HG03521 (cell line): ENCODE measurements around the gene ZNF79.
"Not testable (repeated sequence)": the region's sequence is repeated elsewhere in the genome, so short reads cannot be mapped to it uniquely, and the experiment has no call there.

Experiments used
- ATAC-seq: cut with Tn5 transposase; IDR thresholded peaks from one replicate; pipeline ENCODE4 v1.9.1; 2021; ENCODE audit warnings: mild to moderate bottlenecking, moderate library complexity; ENCODE audit not compliant: unreplicated experiment

The ZNF79 gene

DNA sequence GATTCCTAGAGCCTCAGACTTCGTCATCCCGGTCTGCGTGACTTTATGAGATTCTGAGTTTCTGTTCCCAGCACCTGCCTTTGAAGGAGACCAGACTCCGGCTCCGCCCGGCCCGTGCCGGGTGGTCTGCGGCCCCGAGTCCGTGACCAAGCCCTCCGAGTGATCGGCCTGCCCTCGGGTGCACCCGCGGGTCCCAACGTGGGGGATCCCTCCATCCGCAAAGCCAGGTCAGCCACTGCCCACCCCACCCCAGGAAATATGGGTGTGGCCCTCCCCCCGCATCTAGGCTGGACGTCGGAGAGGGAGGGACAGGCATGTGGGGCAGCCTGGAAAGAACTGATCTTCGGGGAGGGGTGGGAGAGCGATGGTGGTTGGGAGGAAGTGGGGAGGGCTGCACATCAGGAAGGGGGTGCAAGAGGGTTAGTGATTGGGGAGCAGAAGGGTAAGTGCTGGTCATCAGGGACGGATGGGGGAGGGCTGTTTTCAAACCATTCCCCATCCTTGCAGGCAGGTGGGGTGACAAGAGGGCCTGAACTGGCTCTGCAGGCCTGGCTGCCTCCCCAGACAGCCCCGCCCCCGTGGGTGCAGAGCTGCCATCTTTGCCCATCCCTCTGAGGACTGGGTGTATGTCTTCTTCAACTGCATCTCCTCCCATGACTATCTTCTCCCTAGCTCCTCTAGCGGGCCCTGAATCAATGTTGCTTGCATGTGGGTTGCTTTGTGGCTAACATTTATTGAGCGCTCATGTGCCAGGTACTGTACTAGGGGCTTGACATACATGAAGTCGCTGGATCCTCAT, 27.9 kb downstream of the ZNF79 start:
- no peak for ATAC-seq

DNA sequence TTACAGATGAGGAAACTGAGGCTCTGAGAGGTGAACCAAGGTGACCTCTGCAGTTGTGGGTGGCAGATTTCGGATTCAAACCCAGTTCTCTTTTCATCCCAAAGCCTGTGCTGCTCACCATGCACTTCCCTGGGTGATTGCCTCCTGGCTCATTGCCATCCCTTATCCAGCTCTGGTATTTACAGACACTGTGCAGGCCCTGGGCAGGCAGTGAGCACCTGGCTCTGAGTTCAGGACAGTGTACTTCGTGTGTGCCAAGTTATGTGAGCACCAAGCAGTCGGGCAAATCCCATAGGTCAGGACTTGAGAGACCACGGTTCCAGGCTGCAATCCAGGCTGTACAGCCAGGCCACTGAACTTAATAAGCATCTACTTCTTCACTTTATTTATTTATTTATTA, 28.5 kb downstream of the ZNF79 start:
- no peak for ATAC-seq

DNA sequence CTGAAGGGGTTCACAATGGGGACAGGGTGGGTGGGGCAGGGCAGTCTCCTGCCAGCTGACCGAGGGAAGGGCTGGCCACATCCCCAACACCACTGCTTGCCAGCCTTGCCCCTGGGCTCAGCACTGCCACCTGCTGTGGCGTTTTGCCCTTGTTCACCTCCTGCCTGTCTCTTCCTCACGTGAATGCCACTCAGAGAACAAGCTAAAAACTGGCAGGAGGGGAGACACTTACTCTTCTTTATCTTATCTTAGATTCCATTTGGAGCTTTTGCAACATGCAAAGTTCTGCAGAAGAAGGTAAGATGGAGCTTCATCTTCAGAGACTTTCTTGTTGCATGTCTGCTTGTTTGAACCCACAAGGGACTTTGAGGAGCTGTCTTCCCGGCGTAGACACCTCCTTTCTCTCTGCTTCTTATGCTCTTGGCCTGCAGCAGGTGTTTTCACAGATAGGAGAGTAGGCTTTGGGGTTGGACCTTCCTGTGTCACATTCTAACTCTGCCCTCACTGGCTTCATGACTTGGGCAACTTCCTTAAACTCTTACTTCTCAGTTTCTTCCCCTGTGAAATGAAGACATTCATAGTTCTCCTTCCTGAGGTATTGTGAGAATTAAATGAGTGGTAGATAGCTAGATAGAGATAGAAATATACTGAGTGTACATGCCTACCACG, 31.3 kb downstream of the ZNF79 start:
- ATAC-seq, result no peak

DNA sequence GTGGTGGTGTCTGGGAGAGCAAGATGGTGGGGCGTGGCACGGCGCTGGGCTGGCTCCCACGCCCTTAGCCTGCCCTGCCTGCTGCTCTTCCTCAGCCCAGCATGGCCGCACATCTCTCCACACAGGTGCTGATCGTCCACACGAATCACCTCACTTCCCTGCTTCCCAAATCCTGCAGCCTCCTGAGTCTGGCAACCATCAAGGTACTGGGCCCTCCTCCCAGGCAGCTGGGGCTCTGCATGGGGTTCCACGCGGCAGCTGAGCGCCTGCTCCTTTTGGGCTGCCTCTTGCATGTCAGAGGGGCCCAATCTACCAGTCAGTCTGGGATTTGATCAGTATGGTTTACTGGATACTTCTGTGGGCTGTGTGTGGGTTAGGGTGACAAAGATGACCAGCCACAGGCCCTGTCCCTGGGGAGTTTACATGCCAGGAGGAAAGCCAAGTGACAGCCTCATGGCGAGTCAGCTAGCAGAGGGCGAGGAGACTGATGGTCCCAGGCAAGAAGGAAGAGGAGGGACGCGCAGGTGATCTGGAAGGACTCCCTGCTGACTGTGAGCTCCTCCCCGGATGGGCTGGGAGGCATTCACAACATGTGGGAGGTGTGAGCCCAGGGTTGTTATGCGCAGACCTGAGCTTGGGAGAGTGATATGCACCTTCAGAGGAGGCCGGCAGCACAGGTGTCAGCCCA, 33.2 kb downstream of the ZNF79 start:
- no peak for ATAC-seq

DNA sequence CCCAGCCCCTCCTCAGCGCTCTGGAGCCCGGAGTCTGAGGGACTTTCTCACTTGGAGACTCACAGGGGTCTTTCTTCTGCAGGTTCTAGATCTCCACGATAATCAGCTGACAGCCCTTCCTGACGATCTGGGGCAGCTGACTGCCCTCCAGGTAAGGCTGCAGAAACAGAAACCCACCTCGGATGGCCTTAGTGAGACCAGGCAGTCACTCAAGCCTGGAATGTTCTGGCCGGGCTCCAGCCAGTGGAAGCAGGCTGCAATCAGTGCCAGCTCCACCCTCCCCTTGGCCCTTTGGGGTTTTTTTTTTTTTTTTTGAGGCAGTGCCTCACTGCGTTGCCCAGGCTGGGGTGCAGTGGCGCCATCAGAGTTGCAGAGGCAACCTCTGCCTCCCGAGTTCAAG, 34.7 kb downstream of the ZNF79 start:
- ATAC-seq, result no peak

DNA sequence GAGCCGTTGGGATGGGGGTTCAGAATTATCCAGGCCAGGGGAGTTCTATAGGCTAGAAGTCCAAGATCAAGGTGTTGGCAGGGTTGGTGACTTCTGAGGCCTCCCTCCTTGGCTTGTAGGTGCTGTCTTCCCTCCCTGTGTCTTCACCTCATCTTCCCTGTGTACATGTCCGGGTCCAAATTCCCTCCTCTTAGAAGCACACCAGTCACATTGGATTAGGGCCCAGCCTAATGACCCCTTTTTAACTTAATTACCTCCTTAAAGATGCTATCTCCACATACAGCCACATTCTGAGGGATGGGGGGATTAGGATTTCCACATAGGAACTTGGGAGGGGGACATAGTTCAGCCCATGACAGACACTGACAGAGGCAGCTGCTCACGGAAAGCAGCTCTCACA, 39.2 kb downstream of the ZNF79 start:
- no peak for ATAC-seq

DNA sequence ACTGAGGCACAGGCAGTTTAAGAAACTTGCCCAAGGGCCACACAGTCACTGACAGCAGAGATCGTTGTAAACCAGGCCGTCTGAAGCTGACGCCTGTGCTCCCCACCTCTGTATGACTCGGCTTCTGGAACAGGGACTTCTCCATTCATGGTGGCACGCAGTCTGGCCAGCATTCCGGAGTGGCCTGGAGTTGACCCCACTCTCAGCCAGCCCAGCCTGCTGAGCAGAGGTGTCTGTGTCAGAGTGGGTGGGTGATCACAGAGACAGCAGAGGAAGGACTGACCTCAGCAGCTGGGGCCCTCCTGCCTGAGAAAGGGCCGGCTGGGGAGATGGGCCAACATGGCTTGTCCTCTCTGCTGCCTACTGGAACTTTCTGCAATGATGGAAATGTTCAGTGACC, 39.7 kb downstream of the ZNF79 start:
- ATAC-seq, result no peak

DNA sequence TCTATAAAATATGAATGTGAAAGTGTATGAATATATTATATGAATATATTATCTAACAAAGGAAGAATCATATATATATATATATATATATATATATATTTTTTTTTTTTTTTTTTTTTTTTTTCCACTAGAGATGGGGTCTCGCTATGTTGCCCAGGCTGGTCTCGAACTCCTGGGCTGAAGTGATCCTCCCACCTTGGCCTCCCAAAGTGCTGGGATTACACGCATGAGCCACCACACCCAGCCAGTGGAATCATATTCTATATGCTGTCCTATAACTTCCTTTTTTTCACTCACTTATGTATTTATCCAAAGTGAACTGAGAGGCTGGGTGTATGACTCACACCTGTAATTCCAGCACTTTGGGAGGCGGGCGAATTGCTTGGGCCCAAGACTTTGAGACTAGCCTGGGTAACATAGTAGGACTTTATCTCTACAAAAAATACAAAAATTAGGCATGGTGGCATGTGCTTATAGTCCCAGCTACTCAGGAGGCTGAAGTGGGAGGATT, 42.3 kb downstream of the ZNF79 start:
- ATAC-seq, result not testable (repeated sequence)

DNA sequence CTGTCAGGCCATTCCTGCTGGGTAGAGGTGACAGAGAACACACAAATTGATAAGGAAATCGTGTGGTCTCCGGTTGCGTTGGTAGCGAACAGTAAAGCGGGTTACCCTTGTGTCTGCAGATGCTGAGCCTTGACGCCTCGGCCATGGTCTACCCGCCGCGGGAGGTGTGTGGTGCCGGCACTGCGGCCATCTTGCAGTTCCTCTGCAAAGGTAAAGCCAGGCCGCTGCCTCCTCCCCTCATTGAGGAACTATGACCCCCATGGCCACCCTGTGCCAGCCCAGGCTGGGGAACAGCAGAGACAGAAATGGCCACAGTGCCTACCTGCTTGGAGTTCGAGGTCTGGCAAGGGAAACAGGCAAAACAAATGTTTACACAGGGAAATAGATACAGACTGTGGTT, 43.4 kb downstream of the ZNF79 start:
- ATAC-seq, result no peak

DNA sequence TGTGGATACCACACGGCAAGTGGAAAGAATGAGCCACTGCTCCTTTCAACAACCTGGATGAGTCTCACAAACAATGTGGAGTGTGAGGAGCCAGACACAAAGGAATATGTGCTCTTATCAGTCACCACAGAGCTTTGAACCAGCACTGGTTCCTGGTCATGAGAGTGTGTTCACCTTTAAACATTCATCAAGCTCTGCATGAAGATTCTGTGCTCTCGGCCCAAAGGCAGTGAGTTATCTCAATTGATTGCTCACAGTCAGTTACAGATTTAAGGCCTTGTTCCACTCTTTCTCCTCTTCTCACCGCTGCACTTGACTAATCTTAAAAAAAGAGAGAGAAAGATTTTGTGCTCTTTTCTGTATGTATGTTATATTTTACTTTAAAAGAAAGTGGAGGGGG, 46.5 kb downstream of the ZNF79 start:
- no peak for ATAC-seq

DNA sequence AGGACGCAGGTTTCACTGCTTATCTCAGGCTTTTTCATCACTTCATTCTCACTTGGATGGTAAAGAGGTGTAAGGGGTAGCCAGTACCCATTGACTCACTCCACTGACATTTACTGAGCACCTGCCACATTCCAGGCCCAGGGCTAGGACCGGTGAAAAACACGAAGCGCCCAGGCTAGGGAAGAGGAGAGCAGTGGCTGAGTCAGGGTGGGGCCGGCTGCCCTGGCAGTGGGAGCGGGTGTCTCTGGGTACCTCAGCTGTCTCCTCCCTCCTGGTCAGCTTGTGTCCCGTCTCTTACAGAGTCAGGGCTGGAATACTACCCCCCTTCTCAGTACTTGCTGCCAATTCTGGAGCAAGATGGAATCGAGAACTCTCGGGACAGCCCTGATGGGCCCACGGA, 49.3 kb downstream of the ZNF79 start:
- no peak for ATAC-seq

DNA sequence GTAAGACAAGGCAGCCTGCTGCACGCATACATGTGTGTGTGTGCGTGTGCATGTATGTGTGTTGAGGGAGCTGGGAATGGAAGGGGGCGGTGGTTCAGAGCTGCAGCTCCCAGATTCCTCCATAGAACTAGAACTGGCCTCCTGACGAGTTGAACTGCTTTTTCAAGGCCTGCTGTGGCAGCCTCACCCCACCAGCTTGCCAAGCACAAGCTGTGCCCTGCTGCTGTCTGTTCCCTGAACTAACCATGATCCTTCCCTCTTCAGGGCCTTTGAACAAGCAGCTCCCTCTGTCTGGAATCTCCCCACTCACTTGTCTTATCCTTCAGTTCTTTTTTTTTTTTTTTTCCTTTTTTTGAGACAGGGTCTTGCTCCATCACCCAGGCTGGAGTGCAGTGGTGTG, 49.8 kb downstream of the ZNF79 start:
- no peak for ATAC-seq

DNA sequence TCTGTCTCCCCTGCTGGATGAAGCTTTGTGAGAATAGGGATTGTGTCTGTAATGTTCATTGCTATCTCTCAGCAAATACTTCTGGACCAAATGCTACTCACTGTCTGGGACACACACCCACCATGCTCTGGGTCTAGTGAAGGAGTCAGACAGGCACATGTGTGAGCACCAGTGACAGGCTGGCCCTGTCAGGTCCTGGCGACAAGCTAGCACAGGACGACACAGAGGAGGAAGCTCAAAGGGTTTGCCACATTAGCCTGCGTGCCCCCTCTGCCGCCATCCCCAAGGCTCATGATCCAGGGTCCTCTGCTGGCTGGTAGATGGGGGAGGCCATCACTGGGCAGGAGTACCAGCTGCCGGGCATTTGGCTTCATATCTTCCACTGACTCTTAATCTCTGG, 50.4 kb downstream of the ZNF79 start:
- ATAC-seq, result no peak

DNA sequence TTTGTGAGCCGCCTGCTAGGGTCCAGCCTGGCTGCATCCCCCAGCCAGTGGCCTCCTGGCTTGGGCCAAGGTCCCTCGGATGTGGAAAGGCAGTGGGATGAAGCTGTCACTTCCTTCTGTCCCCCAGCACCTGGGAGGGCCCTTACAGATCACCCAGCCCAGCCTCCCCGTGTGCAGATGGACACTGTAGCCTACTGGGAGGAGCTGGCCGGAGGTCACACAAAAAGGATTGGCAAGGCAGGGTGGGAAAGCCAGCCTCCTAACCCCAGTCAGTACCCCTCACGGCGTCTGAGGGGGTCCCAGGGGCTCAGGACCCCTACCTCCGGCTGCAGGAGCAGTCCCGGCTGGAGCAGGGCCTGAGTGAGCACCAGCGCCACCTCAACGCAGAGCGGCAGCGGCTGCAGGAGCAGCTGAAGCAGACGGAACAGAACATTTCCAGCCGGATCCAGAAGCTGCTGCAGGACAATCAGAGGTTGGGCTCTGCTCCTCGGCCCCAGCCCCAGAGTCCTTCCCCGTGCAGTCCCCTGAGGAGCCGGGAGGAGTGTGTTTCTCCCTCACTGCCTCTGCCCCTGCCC, 55.4 kb downstream of the ZNF79 start:
- no peak for ATAC-seq

DNA sequence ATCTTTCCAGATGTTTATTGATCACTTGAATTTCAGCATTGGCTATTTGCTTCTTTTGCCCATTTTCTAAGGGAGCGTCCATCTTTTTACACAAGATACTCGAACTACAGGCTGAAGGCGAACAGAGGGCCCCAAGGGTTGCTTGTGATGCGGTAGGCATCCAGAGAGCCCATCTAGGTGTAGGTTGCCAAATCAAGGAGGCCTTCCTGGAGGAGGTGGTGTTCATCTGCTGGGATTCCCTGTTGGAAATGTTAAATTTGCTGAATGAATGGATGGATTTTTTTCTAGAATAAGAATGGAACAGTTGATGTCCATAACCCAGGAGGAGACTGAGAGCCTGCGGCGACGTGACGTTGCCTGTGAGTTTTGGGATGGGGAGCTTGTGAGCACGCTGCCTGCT, 58.5 kb downstream of the ZNF79 start:
- ATAC-seq, result no peak

DNA sequence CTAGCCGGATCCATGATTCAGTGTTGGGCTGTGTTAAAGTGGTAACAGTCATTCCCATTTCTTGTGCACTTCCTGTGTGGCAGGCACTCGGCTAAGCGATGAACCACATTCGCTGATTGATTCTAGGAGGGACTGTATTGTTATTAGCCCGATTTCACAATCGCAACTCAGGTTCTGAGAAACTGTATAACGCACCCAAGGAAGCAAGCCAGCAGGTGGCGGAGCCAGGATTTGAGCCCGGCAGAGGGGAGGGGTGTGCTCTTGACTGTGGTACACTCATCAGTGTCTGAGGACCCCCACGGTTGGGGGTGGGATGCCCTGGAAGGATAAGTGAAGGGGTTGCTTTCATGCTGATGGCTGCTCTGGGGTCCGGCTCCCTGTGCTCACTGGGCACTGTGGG, 61.8 kb downstream of the ZNF79 start:
- ATAC-seq, result no peak

DNA sequence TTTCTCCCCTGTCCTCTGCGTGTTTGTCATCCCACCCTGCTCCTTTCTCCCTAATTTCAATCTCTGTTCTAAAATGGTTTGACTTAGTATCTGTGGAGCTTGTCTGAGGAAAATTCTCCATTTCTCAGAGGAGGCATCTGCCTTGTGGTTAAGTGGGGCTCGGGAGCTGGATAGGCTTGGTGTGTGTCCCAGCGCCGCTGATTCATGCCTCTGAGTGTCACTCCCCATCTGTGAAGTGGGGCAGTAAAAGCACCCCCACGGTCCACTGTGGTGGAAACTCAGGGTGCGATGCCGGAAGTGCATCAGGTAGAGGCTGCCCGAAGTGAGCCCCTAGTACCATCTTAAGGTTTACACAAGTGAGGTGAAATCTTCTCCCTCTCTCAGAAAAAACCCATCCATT, 64.8 kb downstream of the ZNF79 start:
- no peak for ATAC-seq

DNA sequence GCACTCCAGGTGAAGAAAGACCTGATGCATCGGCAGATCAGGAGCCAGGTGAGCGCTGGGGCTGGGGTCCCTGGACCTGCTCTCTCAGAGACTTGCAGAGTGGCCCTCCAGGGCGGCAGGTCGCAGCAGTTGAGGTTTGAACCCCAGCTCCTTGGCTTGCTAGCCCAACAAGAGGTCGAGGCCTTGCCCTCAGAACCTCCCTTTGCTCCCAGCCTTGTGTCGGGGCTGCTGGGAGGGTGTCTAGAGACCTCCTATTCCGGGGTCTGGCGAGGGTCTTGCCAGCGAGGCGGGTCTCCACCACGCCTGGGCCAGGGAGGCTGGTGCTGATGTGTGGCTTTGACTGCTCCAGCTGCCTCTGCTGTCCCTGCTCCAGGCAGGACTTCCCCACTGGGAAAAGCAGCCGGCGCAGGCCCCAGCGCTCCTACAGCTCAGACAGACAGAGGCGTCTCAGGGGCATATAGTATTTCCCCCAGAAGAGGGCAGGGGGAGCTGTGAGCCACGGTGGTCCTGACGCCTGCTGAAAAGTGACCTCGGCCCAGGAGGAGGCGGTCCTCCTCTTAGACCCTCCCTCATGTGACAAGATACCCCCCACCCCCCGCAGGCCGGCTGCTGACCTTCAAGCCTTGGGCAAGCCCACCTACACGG, 65.4 kb downstream of the ZNF79 start:
- ATAC-seq, result no peak

DNA sequence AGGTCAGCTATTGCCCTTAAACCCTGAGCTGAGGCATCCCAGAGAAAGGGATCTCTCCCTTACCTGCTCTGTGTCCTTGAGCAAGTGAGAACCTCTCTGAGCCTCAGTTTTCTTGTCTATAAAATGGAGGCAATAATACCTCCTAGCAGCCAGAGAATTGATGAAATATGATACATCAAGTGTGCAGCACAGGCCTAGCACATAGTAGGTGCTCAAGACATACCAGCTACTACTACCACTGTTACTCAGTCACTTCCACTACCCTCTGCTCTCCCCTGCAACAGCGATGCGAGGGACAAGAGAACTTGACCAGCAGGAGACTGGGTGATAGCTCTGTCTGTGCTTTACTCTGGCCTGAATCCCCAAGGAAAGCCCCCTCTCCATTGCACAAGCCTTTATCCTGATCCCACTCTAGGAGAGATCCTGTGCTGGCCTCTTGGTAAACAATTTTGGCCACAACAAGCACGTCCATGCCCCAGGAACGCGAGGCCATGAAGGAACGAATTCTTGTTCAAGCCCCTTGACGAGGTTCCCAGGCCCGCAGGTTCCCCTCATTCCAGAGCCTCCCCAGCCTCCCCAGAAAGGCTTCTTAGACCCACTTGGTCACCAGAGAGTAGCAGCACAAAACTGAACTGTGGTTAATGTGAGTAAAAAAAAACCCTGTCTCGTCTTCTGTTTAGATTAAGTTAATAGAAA, 66.5 kb downstream of the ZNF79 start:
- ATAC-seq, result no peak

DNA sequence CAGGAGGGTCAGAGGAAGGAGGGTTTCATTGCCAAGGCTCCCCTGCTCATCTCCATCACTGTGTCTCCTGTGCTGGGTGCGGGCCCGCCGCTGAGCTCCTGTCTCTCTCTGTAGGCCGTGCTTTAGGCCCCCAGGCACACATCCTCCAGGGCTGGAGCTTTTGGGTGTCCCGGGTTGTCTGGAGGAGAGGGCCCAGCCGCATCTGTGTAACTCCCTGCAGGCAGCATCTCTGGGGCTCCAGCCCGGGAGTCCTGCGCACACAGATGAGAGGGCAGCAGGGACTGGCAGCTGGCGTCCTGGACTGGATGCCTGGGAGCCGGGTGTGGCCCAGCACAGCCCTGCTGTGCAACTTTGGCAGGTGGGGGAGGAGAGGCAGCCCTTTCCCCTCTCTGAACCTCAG, 67.3 kb downstream of the ZNF79 start:
- no peak for ATAC-seq
